AG04450 (cell line): ENCODE data around the gene ZBTB39. TPM values are rescaled to one million over a fixed set of nuclear protein-coding genes. Genes with fewer than 3 reads are reported as not detected.

Experiments used
- CTCF ChIA-PET: fragments of 300-600, 350-600 bp; formaldehyde crosslinking; extraction: SDS; loops from one replicate; lab custom pipeline; 2022; ENCODE audit warnings: antibody characterized with exemption, inconsistent platforms; lab: Charles Lee
- POLR2A ChIA-PET: fragments of 350-600 bp; formaldehyde crosslinking; extraction: SDS; loops from one replicate; lab custom pipeline; 2021; ENCODE audit warnings: antibody characterized with exemption, inconsistent platforms; lab: Yijun Ruan, JAX
- DNase-seq: peaks from one replicate; pipeline ENCODE4 v3.0.0-alpha.2; 2011; ENCODE audit warnings: low read depth, low spot score
- H3K27ac ChIP-seq: one replicate; pipeline ENCODE4 v1.5.1; 2012; ENCODE audit warnings: low read depth, low read length, control low read depth
- H3K27me3 ChIP-seq: one replicate; pipeline ENCODE4 v1.6.0; 2012; ENCODE audit warnings: low read length; ENCODE audit not compliant: control insufficient read depth, insufficient read depth
- H3K4me3 ChIP-seq: 2 replicates; pipeline ENCODE4 v1.5.1; 2011; ENCODE audit warnings: mild to moderate bottlenecking, low read depth, low read length, control low read depth
- H3K9me3 ChIP-seq: 2 replicates; pipeline ENCODE4 v1.5.1; 2012; ENCODE audit warnings: low read length; ENCODE audit not compliant: control insufficient read depth, insufficient read depth
- polyA plus RNA-seq: library from polyadenylated mRNA; depleted of rRNA; stranded (reverse); fragments of >200 nt; gene quantifications from 2 replicates; pipeline ENCODE4 v1.2.3, GENCODE V29; 2011
- TF ChIP-seq, protein P1 (sequence below): IDR thresholded peaks from 2 replicates; pipeline ENCODE4 v1.5.1; 2011; ENCODE audit warnings: low read depth, low read length, control low read depth, inconsistent platforms

ZBTB39 gene
- polyA plus RNA-seq, 1 experiment, result 6.4 TPM

DNA sequence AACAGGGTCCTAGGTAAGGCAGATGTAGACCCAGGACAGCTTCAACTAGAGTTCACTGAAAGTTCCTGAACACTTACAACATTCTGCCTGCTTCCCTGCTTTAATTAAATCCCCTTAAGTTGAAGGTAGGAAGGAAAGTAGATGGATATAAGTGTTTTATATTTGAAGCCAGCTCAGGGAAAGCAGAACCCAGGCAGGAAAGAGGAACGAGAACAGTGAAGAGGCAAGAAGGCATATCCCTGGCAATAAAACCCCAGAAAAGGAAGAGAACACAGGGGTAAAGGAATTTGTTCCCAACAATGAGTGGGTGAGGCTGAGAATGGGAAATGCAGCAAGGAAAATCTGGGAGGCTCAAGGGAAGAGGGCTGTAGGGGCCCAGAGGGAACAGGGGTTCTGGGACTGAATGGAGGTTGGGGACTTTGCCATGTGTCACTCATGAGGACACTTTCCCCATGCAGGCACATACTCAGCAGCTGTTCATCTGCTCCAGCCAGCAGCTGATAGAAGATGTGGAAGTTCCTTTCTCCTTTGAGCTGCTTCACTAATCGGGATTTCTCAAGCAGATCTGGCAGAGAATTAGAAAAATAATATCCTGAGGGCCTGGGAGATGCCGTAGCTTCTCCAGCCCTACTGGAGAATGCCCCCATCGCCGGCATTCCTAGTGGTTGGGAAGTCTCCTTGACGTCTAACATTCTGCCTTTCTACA lies 39.9 kb upstream of the ZBTB39 start:
- CTCF ChIA-PET, result no interaction called here
- TF ChIP-seq, protein P1, sequence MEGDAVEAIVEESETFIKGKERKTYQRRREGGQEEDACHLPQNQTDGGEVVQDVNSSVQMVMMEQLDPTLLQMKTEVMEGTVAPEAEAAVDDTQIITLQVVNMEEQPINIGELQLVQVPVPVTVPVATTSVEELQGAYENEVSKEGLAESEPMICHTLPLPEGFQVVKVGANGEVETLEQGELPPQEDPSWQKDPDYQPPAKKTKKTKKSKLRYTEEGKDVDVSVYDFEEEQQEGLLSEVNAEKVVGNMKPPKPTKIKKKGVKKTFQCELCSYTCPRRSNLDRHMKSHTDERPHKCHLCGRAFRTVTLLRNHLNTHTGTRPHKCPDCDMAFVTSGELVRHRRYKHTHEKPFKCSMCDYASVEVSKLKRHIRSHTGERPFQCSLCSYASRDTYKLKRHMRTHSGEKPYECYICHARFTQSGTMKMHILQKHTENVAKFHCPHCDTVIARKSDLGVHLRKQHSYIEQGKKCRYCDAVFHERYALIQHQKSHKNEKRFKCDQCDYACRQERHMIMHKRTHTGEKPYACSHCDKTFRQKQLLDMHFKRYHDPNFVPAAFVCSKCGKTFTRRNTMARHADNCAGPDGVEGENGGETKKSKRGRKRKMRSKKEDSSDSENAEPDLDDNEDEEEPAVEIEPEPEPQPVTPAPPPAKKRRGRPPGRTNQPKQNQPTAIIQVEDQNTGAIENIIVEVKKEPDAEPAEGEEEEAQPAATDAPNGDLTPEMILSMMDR, result no peak

DNA sequence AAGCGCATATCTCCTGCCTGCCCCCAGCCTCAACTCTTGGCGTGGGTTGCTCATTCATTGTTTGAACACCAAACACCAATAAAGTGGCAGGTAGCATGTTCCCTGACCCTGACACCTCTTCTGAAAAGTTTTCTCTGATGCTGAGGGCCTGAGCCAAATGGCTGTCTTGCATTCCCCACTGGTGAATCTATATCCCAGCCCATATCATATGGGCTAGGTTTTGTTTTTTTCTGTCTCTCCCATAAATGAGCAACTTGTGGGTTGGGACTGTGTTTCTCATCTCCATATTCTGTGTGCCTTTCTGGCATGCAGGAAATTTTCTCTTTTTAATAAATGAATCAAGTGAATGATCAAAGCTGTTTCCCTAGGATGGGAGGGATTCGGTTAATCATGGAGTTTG lies 38.5 kb upstream of the ZBTB39 start:
- no peak for DNase-seq
- Histone ChIP-seq H3K9me3 (no peaks in the 10 kb centered on the region), H3K4me3 (no peak overlapping the region), H3K27ac (no peak overlapping the region), H3K27me3 (peaks cover 28% of the 10 kb centered on the region)
- TF ChIP-seq, protein P1, result no peak
- ChIA-PET CTCF (no interaction called here), POLR2A (no interaction called here)

More for the DNA sequence above, 39.9 kb upstream of the ZBTB39 start:
- H3K27ac ChIP-seq, result no peak overlapping the region
- no peak for DNase-seq
- peaks cover 23% of the 10 kb centered on the region for H3K27me3 ChIP-seq
- H3K4me3 ChIP-seq, result no peak overlapping the region
- POLR2A ChIA-PET, result no interaction called here
- no peaks in the 10 kb centered on the region for H3K9me3 ChIP-seq

DNA sequence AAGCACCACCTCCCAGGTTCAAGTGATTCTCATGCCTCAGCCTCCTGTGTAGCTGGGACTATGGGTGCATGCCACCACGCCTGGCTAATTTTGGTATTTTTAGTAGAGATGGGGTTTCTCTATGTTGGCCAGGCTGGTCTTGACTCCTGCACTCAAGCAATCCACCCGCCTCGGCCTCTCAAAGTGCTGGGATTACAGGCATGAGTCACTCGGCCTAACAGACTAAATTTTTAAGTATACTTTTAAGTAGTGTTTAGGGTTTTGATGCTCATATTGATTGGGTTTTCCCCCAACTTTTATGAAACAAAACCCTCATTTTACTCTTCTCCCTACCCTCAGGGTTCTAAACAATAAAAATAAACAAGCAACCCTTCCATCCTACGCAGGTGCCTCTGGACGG lies 38.1 kb upstream of the ZBTB39 start:
- no peak overlapping the region for H3K4me3 ChIP-seq
- TF ChIP-seq, protein P1, result no peak
- H3K27ac ChIP-seq, result no peak overlapping the region
- no peaks in the 10 kb centered on the region for H3K9me3 ChIP-seq
- no peak for DNase-seq
- ChIA-PET CTCF (no interaction called here), POLR2A (no interaction called here)
- peaks cover 26% of the 10 kb centered on the region for H3K27me3 ChIP-seq

DNA sequence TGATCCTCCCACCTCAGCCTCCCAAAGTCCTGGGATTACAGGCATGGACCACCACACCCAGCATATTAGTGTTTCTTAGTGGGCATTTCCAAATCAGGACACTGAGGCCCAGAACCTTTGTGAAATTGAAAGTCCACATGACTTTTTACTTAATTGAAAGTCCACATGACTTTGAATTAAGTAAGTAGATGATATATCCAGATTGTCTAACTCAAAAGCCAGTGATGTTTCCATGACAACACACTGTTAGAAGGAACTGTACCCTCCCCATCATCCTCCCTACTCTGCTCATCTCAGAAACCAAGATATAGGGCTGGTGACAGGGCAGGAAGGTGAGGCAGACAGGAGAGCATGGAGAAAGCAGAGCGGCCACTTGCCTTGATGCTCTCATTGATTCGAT lies 36.3 kb upstream of the ZBTB39 start:
- ChIA-PET POLR2A (no interaction called here), CTCF (interaction anchor here (0.8 kb wide), 1 partner anchor 526 kb away, joined by 3 read pairs; no protein-coding TSS in a partner anchor)

DNA sequence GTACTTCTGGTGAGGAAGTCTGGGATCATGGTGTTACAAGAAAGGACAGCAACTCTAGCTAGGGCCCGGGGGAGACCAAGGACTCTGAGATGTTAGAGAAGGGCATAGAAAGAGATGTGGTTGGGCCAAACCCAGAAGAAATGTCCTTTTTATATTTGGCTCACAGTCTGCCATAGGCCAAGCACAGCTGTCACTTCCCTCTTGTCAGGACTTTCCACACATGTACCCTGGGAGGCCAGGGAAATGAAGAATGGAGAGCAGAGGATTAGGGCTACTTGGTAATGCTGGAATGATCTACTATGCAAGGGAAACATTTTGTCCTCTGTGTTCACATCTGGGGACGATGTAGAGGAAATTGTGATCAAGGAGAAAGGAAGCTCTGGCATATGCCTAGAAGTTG lies 34.4 kb upstream of the ZBTB39 start:
- H3K4me3 ChIP-seq, result no peak overlapping the region
- POLR2A ChIA-PET, result no interaction called here
- CTCF ChIA-PET, result interaction anchor here (0.6 to 1.4 kb wide), 4 partner anchors 20 to 284 kb away, joined by 3 to 6 read pairs (median 3); no protein-coding TSS in a partner anchor
- H3K27me3 ChIP-seq, result peaks cover 28% of the 10 kb centered on the region
- DNase-seq, result no peak
- H3K9me3 ChIP-seq, result no peaks in the 10 kb centered on the region
- TF ChIP-seq, protein P1, result no peak
- H3K27ac ChIP-seq, result no peak overlapping the region

More for the DNA sequence above, 36.3 kb upstream of the ZBTB39 start:
- DNase-seq, result no peak
- Histone ChIP-seq H3K9me3 (no peaks in the 10 kb centered on the region), H3K27ac (no peak overlapping the region), H3K27me3 (peaks cover 32% of the 10 kb centered on the region), H3K4me3 (no peak overlapping the region)
- TF ChIP-seq, protein P1, result no peak
